ENCODE data around the gene CYP4B1.
"Not testable (repeated sequence)": the region's sequence is repeated elsewhere in the genome, so short reads cannot be mapped to it uniquely, and the experiment has no call there.

CYP4B1 gene

DNA sequence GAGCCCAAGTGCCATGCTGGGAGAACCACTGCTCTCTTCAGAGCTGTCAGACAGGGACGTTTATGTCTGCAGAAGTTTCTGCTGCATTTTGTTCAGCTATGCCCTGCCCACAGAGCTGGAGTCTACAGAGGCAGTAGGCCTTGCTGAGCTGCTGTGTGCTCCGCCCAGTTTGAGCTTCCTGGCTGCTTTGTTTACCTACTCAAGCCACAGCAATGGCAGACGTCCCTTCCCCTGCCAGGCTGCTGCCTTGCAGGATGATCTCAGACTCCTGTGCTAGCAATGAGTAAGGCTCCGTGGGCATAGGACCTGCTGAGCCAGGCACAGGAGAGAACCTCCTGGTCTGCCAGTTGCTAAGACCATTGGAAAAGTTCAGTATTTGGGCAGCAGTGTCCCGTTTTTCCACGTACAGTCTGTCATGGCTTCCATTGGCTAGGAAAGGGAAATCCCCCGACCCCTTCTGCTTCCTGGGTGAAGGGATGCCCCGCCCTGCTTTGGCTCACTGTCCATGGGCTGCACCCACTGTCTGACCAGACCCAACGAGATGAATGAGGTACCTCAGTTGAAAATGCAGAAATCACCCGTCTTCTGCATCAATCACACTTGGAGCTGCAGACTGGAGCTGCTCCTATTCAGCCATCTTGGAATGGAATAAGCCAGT, 31.9 kb downstream of the CYP4B1 start (continued):
- no peak for TF ChIP-seq ZNF169 (tag by site-specific recombination; IDR thresholded peaks at IDR 0.05)

DNA sequence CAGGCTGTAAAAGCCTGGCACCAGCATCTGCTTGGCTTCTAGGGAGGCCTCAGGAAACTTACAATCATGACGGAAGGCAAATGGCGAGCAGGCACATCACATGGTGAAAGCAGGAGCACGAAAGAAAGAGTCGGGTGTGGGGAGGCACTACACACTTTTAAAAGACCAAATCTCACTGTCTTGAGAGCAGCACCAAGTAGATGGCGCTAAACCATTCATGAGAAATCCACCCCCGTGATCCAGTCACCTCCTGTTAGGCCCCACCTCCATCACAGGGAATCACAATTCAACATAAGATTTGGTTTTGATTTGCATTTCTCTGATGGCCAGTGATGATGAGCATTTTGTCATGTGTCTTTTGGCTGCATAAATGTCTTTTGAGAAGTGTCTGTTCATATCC, 36.6 kb downstream of the CYP4B1 start:
- H3K9me3 ChIP-seq (ENCODE audit: control insufficient read depth, insufficient read depth, low read depth, low read length); CTCF ChIA-PET; H3K27ac ChIP-seq (ENCODE audit: extremely low read depth, low read depth, low read length); H3K4me1 ChIP-seq (ENCODE audit: control insufficient read depth, insufficient read depth, low read length); H3K36me3 ChIP-seq (ENCODE audit: control insufficient read depth in 2 of 2, insufficient read depth in 1 of 2, low read length in 2 of 2); POLR2A ChIA-PET; H3K4me3 ChIP-seq (ENCODE audit: low read depth, low read length): not testable (repeated sequence)

DNA sequence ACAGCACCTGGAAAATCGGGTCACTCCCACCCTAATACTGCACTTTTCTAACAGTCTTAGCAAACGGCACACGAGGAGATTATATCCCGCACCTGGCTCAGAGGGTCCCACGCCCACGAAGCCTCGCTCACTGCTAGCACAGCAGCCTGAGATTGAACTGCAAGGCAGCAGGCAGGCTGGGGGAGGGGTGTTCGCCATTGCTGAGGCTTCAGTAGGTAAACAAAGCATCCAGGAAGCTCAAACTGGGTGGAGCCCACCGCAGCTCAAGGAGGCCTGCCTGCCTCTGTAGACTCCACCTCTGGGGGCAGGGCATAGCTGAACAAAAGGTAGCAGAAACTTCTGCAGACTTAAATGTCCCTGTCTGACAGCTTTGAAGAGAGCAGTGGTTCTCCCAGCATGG, 47.5 kb downstream of the CYP4B1 start:
- H3K4me3 ChIP-seq (ENCODE audit: low read depth, low read length); POLR2A ChIA-PET; H3K36me3 ChIP-seq (ENCODE audit: control insufficient read depth in 2 of 2, insufficient read depth in 1 of 2, low read length in 2 of 2); H3K9me3 ChIP-seq (ENCODE audit: control insufficient read depth, insufficient read depth, low read depth, low read length); H3K4me1 ChIP-seq (ENCODE audit: control insufficient read depth, insufficient read depth, low read length); H3K27ac ChIP-seq (ENCODE audit: extremely low read depth, low read depth, low read length); CTCF ChIA-PET: not testable (repeated sequence)

DNA sequence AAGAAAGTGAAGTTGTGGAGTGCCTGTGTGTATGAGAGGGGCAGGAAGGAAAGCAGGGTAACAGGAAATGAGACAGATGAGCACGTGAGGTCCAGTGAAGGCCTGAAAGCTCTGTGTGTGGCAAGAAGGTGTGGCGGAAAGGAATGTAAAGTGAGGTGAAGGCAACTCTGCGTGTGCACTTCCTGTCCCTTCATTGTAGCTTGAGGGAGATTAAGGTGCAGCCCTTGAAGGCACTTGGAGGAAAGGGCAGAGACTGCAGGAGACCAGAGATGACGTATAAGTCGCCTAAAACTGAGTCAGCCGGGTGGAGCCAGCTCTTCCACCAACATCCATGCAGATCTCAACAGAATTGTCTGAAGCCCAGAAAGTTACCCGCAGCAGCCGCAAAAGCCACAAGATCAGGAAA, 58.8 kb downstream of the CYP4B1 start:
- H3K27ac ChIP-seq (ENCODE audit: extremely low read depth, low read depth, low read length); H3K4me1 ChIP-seq (ENCODE audit: control insufficient read depth, insufficient read depth, low read length); POLR2A ChIA-PET; H3K9me3 ChIP-seq (ENCODE audit: control insufficient read depth, insufficient read depth, low read depth, low read length); H3K36me3 ChIP-seq (ENCODE audit: control insufficient read depth in 2 of 2, insufficient read depth in 1 of 2, low read length in 2 of 2); H3K4me3 ChIP-seq (ENCODE audit: low read depth, low read length): not testable (repeated sequence)
- CTCF ChIA-PET: interaction anchor here (0.6 kb wide), 1 partner anchor 317 kb away, joined by 4 read pairs; no protein-coding TSS in a partner anchor

DNA sequence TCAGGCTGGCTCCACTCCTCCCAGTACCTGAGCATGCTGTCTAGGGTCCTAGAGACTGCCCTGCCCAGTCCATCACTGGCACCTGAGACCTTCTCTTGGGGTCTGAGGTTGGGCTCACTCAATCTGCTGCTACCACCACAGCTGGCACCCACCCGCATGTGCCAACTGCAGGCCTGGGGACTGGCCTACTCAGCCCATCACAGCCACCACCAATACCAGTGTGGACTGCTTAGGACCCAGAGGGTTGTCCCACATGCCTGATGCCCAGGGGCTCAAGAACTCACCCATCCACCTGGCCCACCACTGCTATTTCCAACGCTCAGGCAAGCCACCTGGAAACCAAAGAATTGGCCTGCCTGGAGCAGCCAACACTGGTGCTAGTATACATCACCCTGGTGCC, 63.5 kb downstream of the CYP4B1 start:
- POLR2A ChIA-PET: no interaction called here
- Histone ChIP-seq H3K4me3 (ENCODE audit: low read depth, low read length) (no peak overlapping the region), H3K36me3 (ENCODE audit: control insufficient read depth in 2 of 2, insufficient read depth in 1 of 2, low read length in 2 of 2) (no peaks in the 10 kb centered on the region), H3K9me3 (ENCODE audit: control insufficient read depth, insufficient read depth, low read depth, low read length) (no peaks in the 10 kb centered on the region), H3K4me1 (ENCODE audit: control insufficient read depth, insufficient read depth, low read length) (no peaks in the 10 kb centered on the region), H3K27ac (ENCODE audit: extremely low read depth, low read depth, low read length) (no peak overlapping the region)
- CTCF ChIA-PET: interaction anchor here (0.7 kb wide), 1 partner anchor 106 kb away, joined by 3 read pairs; no protein-coding TSS in a partner anchor
- TF ChIP-seq, protein P1, sequence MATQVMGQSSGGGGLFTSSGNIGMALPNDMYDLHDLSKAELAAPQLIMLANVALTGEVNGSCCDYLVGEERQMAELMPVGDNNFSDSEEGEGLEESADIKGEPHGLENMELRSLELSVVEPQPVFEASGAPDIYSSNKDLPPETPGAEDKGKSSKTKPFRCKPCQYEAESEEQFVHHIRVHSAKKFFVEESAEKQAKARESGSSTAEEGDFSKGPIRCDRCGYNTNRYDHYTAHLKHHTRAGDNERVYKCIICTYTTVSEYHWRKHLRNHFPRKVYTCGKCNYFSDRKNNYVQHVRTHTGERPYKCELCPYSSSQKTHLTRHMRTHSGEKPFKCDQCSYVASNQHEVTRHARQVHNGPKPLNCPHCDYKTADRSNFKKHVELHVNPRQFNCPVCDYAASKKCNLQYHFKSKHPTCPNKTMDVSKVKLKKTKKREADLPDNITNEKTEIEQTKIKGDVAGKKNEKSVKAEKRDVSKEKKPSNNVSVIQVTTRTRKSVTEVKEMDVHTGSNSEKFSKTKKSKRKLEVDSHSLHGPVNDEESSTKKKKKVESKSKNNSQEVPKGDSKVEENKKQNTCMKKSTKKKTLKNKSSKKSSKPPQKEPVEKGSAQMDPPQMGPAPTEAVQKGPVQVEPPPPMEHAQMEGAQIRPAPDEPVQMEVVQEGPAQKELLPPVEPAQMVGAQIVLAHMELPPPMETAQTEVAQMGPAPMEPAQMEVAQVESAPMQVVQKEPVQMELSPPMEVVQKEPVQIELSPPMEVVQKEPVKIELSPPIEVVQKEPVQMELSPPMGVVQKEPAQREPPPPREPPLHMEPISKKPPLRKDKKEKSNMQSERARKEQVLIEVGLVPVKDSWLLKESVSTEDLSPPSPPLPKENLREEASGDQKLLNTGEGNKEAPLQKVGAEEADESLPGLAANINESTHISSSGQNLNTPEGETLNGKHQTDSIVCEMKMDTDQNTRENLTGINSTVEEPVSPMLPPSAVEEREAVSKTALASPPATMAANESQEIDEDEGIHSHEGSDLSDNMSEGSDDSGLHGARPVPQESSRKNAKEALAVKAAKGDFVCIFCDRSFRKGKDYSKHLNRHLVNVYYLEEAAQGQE (tag by site-specific recombination; IDR thresholded peaks at IDR 0.05): no peak
- no peak for TF ChIP-seq ZNF394 (tag by site-specific recombination; IDR thresholded peaks at IDR 0.05; ENCODE audit: borderline replicate concordance)
- no peak for TF ChIP-seq ZNF19 (tag by site-specific recombination; IDR thresholded peaks at IDR 0.05; ENCODE audit: low read depth)
- TF ChIP-seq ZNF121 (tag by site-specific recombination; IDR thresholded peaks at IDR 0.05): no peak
- TF ChIP-seq ZBTB17 (tag by site-specific recombination; IDR thresholded peaks at IDR 0.05): no peak
- TF ChIP-seq, protein P2, sequence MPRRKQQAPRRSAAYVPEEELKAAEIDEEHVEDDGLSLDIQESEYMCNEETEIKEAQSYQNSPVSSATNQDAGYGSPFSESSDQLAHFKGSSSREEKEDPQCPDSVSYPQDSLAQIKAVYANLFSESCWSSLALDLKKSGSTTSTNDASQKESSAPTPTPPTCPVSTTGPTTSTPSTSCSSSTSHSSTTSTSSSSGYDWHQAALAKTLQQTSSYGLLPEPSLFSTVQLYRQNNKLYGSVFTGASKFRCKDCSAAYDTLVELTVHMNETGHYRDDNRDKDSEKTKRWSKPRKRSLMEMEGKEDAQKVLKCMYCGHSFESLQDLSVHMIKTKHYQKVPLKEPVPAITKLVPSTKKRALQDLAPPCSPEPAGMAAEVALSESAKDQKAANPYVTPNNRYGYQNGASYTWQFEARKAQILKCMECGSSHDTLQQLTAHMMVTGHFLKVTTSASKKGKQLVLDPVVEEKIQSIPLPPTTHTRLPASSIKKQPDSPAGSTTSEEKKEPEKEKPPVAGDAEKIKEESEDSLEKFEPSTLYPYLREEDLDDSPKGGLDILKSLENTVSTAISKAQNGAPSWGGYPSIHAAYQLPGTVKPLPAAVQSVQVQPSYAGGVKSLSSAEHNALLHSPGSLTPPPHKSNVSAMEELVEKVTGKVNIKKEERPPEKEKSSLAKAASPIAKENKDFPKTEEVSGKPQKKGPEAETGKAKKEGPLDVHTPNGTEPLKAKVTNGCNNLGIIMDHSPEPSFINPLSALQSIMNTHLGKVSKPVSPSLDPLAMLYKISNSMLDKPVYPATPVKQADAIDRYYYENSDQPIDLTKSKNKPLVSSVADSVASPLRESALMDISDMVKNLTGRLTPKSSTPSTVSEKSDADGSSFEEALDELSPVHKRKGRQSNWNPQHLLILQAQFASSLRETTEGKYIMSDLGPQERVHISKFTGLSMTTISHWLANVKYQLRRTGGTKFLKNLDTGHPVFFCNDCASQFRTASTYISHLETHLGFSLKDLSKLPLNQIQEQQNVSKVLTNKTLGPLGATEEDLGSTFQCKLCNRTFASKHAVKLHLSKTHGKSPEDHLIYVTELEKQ (tag by site-specific recombination; IDR thresholded peaks at IDR 0.05; ENCODE audit: borderline replicate concordance): no peak
- TF ChIP-seq ZNF311 (tag by site-specific recombination; IDR thresholded peaks at IDR 0.05; ENCODE audit: borderline replicate concordance): no peak
- TF ChIP-seq, protein P3, sequence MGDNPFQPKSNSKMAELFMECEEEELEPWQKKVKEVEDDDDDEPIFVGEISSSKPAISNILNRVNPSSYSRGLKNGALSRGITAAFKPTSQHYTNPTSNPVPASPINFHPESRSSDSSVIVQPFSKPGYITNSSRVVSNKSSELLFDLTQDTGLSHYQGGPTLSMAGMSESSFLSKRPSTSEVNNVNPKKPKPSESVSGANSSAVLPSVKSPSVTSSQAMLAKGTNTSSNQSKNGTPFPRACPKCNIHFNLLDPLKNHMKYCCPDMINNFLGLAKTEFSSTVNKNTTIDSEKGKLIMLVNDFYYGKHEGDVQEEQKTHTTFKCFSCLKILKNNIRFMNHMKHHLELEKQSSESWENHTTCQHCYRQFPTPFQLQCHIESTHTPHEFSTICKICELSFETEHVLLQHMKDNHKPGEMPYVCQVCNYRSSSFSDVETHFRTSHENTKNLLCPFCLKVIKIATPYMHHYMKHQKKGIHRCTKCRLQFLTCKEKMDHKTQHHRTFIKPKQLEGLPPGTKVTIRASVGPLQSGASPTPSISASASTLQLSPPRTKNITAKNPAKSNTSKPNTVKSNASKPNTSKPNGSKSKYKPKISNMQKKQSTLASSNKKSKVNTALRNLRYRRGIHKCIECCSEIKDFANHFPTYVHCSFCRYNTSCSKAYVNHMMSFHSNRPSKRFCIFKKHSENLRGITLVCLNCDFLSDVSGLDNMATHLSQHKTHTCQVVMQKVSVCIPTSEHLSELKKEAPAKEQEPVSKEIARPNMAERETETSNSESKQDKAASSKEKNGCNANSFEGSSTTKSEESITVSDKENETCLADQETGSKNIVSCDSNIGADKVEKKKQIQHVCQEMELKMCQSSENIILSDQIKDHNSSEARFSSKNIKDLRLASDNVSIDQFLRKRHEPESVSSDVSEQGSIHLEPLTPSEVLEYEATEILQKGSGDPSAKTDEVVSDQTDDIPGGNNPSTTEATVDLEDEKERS (tag by site-specific recombination; IDR thresholded peaks at IDR 0.05): no peak
- TF ChIP-seq ZBTB21 (tag by site-specific recombination; IDR thresholded peaks at IDR 0.05): no peak
- no peak for TF ChIP-seq SETDB1 (IDR thresholded peaks at IDR 0.05; ENCODE audit: insufficient read length, low read length)
- TF ChIP-seq ZNF768 (tag by site-specific recombination; IDR thresholded peaks at IDR 0.05): no peak
- TF ChIP-seq, protein P4, sequence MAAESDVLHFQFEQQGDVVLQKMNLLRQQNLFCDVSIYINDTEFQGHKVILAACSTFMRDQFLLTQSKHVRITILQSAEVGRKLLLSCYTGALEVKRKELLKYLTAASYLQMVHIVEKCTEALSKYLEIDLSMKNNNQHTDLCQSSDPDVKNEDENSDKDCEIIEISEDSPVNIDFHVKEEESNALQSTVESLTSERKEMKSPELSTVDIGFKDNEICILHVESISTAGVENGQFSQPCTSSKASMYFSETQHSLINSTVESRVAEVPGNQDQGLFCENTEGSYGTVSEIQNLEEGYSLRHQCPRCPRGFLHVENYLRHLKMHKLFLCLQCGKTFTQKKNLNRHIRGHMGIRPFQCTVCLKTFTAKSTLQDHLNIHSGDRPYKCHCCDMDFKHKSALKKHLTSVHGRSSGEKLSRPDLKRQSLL (tag by site-specific recombination; IDR thresholded peaks at IDR 0.05): no peak
- TF ChIP-seq BCL11B (tag by site-specific recombination; IDR thresholded peaks at IDR 0.05; ENCODE audit: low read depth): no peak

All from HEK293 (cell line).